A549 (cell line): ENCODE results near the gene DEFB128.
A peak's percentile ranks its signal among the peaks of the same experiment; 100 is the strongest.

Source experiments
- CBX8 ChIP-seq: fragments of 200-600 bp; sonication (generic); IDR thresholded peaks from 2 replicates; pipeline ENCODE4 v1.6.1; 2016
- CEBPB ChIP-seq, 2 experiments: fragments of >200 bp in 1 of 2; sonication (Bioruptor Twin) in 1 of 2; formaldehyde crosslinking in 1 of 2; IDR thresholded peaks; 2 replicates each; pipeline ENCODE4 v1.6.1; 2012 to 2016
- CHD2 ChIP-seq: fragments of 150-350 bp; IDR thresholded peaks from 2 replicates; pipeline ENCODE4 v1.6.1; 2014; ENCODE audit warnings: low read length; ENCODE audit not compliant: partially characterized antibody
- EHMT2 ChIP-seq: fragments of 200-600 bp; sonication (generic); IDR thresholded peaks from 2 replicates; pipeline ENCODE4 v1.6.1; 2016; ENCODE audit warnings: antibody characterized with exemption, low read depth, mild to moderate bottlenecking, moderate library complexity
- HDAC2 ChIP-seq: fragments of 200-600 bp; sonication (generic); IDR thresholded peaks from 2 replicates; pipeline ENCODE4 v1.6.1; 2016
- POLR2A ChIP-seq: IDR thresholded peaks from 2 replicates; pipeline ENCODE4 v1.6.1; 2012; ENCODE audit warnings: mild to moderate bottlenecking, low read length
- RFX5 ChIP-seq: fragments of 450-650 bp; IDR thresholded peaks from 2 replicates; pipeline ENCODE4 v1.7.1; 2014; ENCODE audit warnings: antibody characterized with exemption, mild to moderate bottlenecking, moderate library complexity
- TF ChIP-seq, protein P1 (sequence below): fragments of >200 bp; sonication (Bioruptor Twin); formaldehyde crosslinking; IDR thresholded peaks from 3 replicates; pipeline ENCODE4 v1.5.1; 2016
- TF ChIP-seq, protein P2 (sequence below): fragments of 200-600 bp; sonication (generic); IDR thresholded peaks from 2 replicates; pipeline ENCODE4 v1.6.1; 2016; ENCODE audit warnings: antibody characterized with exemption, mild to moderate bottlenecking, moderate library complexity

DNA sequence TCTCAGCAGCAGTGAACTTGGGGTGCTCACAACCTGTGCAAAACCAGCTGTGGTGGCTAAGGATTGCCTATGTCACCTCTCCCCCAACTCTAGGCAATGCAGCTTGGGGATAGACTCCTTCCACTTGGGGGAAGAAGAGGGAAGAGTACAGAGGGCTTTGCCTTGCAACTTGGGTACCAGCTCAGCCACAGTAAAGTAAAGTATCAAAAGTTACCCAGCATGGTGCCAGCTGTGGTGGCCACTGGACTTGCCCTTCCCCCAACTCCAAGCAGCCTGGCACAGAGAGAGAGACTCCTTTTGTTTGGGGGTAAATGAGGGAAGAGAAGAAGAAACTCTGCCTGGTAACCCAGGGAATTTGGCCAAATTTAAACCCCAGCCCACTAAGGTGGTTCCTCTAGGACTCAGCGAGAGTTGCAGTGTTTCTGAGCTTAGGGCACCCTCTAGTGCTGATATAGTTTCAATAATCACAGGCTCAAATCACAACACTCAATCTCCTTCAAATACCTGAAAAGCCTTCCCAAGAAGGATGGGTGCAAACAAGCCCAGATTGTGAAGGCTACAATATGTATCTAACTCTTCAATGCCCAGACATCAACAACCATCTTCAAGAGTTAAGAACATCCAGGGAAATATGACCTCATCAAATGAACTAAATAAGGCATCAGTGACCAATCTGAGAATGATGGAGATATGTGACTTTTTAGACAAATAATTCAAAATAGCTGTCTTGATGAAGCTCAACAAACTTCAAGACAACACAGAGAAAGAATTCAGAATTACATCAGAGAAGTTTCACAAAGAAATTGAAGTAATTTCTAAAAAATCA, 30.0 kb upstream of the DEFB128 start:
- no peak for TF ChIP-seq CHD2
- TF ChIP-seq, protein P1, sequence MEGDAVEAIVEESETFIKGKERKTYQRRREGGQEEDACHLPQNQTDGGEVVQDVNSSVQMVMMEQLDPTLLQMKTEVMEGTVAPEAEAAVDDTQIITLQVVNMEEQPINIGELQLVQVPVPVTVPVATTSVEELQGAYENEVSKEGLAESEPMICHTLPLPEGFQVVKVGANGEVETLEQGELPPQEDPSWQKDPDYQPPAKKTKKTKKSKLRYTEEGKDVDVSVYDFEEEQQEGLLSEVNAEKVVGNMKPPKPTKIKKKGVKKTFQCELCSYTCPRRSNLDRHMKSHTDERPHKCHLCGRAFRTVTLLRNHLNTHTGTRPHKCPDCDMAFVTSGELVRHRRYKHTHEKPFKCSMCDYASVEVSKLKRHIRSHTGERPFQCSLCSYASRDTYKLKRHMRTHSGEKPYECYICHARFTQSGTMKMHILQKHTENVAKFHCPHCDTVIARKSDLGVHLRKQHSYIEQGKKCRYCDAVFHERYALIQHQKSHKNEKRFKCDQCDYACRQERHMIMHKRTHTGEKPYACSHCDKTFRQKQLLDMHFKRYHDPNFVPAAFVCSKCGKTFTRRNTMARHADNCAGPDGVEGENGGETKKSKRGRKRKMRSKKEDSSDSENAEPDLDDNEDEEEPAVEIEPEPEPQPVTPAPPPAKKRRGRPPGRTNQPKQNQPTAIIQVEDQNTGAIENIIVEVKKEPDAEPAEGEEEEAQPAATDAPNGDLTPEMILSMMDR = peak; percentile 69
- TF ChIP-seq HDAC2 = no peak
- TF ChIP-seq, protein P2, sequence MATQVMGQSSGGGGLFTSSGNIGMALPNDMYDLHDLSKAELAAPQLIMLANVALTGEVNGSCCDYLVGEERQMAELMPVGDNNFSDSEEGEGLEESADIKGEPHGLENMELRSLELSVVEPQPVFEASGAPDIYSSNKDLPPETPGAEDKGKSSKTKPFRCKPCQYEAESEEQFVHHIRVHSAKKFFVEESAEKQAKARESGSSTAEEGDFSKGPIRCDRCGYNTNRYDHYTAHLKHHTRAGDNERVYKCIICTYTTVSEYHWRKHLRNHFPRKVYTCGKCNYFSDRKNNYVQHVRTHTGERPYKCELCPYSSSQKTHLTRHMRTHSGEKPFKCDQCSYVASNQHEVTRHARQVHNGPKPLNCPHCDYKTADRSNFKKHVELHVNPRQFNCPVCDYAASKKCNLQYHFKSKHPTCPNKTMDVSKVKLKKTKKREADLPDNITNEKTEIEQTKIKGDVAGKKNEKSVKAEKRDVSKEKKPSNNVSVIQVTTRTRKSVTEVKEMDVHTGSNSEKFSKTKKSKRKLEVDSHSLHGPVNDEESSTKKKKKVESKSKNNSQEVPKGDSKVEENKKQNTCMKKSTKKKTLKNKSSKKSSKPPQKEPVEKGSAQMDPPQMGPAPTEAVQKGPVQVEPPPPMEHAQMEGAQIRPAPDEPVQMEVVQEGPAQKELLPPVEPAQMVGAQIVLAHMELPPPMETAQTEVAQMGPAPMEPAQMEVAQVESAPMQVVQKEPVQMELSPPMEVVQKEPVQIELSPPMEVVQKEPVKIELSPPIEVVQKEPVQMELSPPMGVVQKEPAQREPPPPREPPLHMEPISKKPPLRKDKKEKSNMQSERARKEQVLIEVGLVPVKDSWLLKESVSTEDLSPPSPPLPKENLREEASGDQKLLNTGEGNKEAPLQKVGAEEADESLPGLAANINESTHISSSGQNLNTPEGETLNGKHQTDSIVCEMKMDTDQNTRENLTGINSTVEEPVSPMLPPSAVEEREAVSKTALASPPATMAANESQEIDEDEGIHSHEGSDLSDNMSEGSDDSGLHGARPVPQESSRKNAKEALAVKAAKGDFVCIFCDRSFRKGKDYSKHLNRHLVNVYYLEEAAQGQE = no peak
- TF ChIP-seq POLR2A = no peak
- no peak for TF ChIP-seq RFX5
- no peak for TF ChIP-seq CEBPB (IDR thresholded peaks at IDR 0.05)
- TF ChIP-seq CBX8 = no peak
- TF ChIP-seq EHMT2 = no peak
